Cardiac muscle cell (in vitro differentiated cells and primary cell): ENCODE data around the gene PTPRA. TPM values are rescaled to one million over a fixed set of nuclear protein-coding genes. Genes with fewer than 3 reads are reported as not detected.

Source experiments
- DNase-seq, 2 donors: peaks; one replicate each; pipeline versions ENCODE4 v3.0.0 to v3.0.0-alpha.2; 2010 to 2017; ENCODE audit warnings: low read depth in 1 of 2, low spot score in 1 of 2
- H3K27ac ChIP-seq: fragments of 200-600 bp; sonication (generic); 2 replicates; pipeline ENCODE4 v1.5.1; 2016
- H3K27me3 ChIP-seq: fragments of 200-600 bp; sonication (generic); 2 replicates; pipeline ENCODE4 v1.6.0; 2016; ENCODE audit warnings: control low read depth
- H3K36me3 ChIP-seq: fragments of 200-600 bp; sonication (generic); 2 replicates; pipeline ENCODE4 v1.5.1; 2016; ENCODE audit warnings: control low read depth
- H3K4me1 ChIP-seq: fragments of 200-600 bp; sonication (generic); 2 replicates; pipeline ENCODE4 v1.8.1; 2017; ENCODE audit warnings: low read depth, mild to moderate bottlenecking, mixed run types
- H3K4me3 ChIP-seq: fragments of 200-600 bp; sonication (generic); 2 replicates; pipeline ENCODE4 v1.5.1; 2016; ENCODE audit warnings: mild to moderate bottlenecking
- H3K9me3 ChIP-seq: fragments of 200-600 bp; sonication (generic); 2 replicates; pipeline ENCODE4 v1.5.1; 2017; ENCODE audit warnings: low read depth, mild to moderate bottlenecking, control low read depth
- polyA plus RNA-seq: library from polyadenylated mRNA; unstranded; fragments of >200 nt; fragmentation: Nextera tagmentation; extraction: Ambion mirVana; gene quantifications from 2 replicates; pipeline ENCODE4 v1.2.1, GENCODE V29; 2016
- total RNA-seq: library from RNA; depleted of rRNA; stranded (reverse); fragments of >200 nt; gene quantifications from 2 replicates; pipeline ENCODE4 v1.2.3, GENCODE V29; 2016
- TF ChIP-seq, protein P1 (sequence below): IDR thresholded peaks from 2 replicates; pipeline ENCODE4 v1.5.1; 2012; ENCODE audit warnings: low read depth, mild to moderate bottlenecking, low read length

The PTPRA gene
- total and polyA plus RNA-seq, 2 experiments from 2014 or later: 44.0 to 69.4 TPM

DNA sequence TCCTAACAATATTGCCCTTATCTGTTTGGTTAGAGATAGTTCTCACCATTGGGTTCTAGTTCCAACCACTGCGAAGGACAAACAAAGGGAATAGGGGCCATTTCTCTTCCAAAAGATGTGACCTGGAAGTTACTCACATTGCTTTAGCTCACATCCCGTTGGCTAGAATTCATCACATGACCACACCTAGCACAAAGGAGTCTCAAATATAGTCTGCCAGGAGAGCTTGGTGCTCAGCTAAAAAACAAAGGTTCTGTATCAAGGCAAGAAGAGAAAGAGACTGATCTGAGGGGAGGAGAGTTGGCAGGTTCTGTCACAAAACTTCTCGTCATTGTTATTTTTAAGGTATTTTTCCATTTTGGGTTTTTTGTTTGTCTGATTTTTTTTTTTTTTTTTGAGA is 100.3 kb downstream of the PTPRA start:
- Histone ChIP-seq H3K4me3 (no peak overlapping the region), H3K27ac (no peak overlapping the region), H3K4me1 (no peaks in the 10 kb centered on the region), H3K36me3 (no peaks in the 10 kb centered on the region), H3K27me3 (no peaks in the 10 kb centered on the region), H3K9me3 (no peaks in the 10 kb centered on the region)
- TF ChIP-seq, protein P1, sequence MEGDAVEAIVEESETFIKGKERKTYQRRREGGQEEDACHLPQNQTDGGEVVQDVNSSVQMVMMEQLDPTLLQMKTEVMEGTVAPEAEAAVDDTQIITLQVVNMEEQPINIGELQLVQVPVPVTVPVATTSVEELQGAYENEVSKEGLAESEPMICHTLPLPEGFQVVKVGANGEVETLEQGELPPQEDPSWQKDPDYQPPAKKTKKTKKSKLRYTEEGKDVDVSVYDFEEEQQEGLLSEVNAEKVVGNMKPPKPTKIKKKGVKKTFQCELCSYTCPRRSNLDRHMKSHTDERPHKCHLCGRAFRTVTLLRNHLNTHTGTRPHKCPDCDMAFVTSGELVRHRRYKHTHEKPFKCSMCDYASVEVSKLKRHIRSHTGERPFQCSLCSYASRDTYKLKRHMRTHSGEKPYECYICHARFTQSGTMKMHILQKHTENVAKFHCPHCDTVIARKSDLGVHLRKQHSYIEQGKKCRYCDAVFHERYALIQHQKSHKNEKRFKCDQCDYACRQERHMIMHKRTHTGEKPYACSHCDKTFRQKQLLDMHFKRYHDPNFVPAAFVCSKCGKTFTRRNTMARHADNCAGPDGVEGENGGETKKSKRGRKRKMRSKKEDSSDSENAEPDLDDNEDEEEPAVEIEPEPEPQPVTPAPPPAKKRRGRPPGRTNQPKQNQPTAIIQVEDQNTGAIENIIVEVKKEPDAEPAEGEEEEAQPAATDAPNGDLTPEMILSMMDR: no peak
- DNase-seq: no peak

DNA sequence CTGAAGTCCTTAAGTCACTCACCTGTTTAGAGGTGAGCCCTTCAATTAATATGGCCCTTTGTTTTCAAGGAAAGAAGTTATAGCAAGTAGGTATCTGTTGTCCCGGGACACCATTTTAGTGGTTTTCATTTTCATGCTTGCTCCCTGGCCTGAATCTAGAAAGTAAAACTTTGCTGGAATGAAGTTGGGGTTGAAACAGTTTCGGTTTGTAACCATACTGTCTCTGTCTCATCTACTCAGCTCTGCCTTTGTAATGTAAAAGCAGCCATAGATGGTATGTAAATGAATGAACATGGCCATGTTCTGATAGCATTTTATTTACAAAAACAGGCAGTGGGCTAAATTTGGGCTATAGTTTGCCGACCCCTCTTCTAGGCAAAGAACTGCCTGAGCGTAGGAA is 105.2 kb downstream of the PTPRA start:
- Histone ChIP-seq H3K4me3 (no peak overlapping the region), H3K36me3 (no peaks in the 10 kb centered on the region), H3K9me3 (no peaks in the 10 kb centered on the region), H3K4me1 (no peaks in the 10 kb centered on the region), H3K27ac (no peak overlapping the region), H3K27me3 (no peaks in the 10 kb centered on the region)
- TF ChIP-seq, protein P1: no peak
- DNase-seq: no peak

DNA sequence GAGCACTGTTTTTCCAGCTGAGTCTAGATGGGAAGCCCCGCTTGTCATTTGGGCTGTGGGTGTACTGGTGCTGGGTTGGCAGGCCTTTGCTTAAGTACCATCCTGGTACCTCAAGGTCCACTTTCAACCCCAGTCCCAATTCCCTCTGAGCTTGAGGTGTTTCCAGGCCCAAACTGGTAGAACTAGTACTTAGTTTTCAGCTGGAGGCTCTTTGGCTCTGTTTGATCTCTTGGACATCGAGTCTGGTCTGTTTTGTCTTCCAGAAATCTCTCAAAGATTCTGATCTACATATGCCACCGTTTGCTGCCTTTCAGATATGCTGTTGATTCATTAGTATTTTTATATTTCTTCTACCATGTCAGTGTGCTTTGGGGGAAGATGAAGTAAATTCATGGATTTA is 108.4 kb downstream of the PTPRA start:
- TF ChIP-seq, protein P1: no peak
- Histone ChIP-seq H3K27me3 (no peaks in the 10 kb centered on the region), H3K4me3 (no peak overlapping the region), H3K36me3 (no peaks in the 10 kb centered on the region), H3K27ac (no peak overlapping the region), H3K9me3 (no peaks in the 10 kb centered on the region), H3K4me1 (peaks cover 19% of the 10 kb centered on the region)
- DNase-seq: no peak

GRCh38 chr20:2983508-2983907 is 110.2 kb downstream of the PTPRA start:
- Histone ChIP-seq H3K36me3 (peaks cover 16% of the 10 kb centered on the region), H3K27ac (no peak overlapping the region), H3K4me3 (no peak overlapping the region), H3K9me3 (no peaks in the 10 kb centered on the region), H3K4me1 (peaks cover 19% of the 10 kb centered on the region), H3K27me3 (no peaks in the 10 kb centered on the region)
- TF ChIP-seq, protein P1: no peak
- no peak for DNase-seq

DNA sequence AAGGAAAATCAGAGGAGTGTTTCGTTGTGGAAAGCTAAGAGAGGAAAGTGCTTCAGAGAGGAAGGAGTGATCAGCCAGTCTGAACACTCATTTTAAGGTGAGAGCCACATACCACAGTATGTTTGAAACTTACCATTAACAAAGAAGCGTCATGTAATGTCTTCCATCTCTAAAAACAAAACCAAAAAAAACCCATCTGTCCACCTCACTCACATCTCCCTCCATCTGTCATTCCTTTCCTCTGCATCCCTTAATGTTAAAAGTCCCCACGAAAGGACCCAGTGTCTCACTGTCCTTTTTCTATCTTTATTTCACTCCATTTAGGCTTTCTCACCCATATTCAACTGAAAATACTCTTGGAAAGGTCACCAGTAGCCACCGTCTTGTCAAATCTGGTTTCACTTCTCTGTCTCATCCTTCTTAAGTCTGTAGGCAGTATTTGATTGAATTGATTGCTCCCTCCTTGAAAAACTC is 110.8 kb downstream of the PTPRA start:
- Histone ChIP-seq H3K4me1 (peaks cover 19% of the 10 kb centered on the region), H3K9me3 (no peaks in the 10 kb centered on the region), H3K27me3 (no peaks in the 10 kb centered on the region), H3K4me3 (no peak overlapping the region), H3K27ac (peak overlapping the region; percentile 52), H3K36me3 (peaks cover 20% of the 10 kb centered on the region)
- no peak for DNase-seq
- TF ChIP-seq, protein P1: no peak
